Measurements from ENCODE around the gene QSOX1. TPM values are rescaled to one million over a fixed set of nuclear protein-coding genes. Genes with fewer than 3 reads are reported as not detected.
A peak's percentile ranks its signal among the peaks of the same experiment; 100 is the strongest.

The QSOX1 gene
- total RNA-seq, 1 experiment from 2014 or later, result 4.7 TPM

GRCh38 chr1:180160357-180160756 lies 5.7 kb downstream of the QSOX1 start:
- Histone ChIP-seq H4K20me1 (ENCODE audit: insufficient read depth, low read depth, low read length) (peaks cover 1% of the 10 kb centered on the region; the same call in 1 of the 2 replicates), H3K4me1 (ENCODE audit: low read length) (peaks cover 9% of the 10 kb centered on the region), H3K79me2 (ENCODE audit: low read length) (no peaks in the 10 kb centered on the region), H3K36me3 (ENCODE audit: insufficient read depth, low read length) (no peaks in the 10 kb centered on the region), H3K9me3 (ENCODE audit: low read length) (no peaks in the 10 kb centered on the region), H2AFZ (ENCODE audit: low read length) (no peak overlapping the region), H3K27ac (ENCODE audit: low read length) (no peak overlapping the region), H3K27me3 (ENCODE audit: low read length) (no peaks in the 10 kb centered on the region), H3K9ac (ENCODE audit: low read length) (no peak overlapping the region), H3K9me2 (replicated peaks; ENCODE audit: insufficient read depth, low read length) (no peaks in the 10 kb centered on the region), H3K4me2 (ENCODE audit: low read depth, low read length, poor library complexity, severe bottlenecking) (no peak overlapping the region), H3K4me3 (ENCODE audit: low read length) (no peak overlapping the region)
- no peak for DNase-seq

DNA sequence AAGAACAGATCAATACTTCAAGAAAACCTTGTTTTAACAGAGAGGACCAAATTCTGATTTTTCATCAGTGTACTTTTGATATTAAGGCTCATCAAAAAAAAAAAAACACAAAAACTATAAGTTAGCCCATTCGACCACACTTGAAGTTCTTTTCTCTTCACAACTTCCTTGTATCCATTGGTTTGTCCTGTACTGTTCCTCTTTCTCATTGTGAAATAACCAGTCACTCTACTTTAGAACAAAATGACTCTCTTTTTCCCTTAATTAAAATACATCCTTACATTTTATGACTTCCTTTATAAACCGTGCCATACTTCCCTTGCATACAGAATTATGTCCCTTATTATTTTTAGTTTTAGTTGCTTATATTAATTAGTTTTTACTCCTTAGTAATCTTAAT lies 8.4 kb downstream of the QSOX1 start:
- no peak overlapping the region for H3K9ac ChIP-seq (ENCODE audit: low read length)
- peaks cover 9% of the 10 kb centered on the region for H3K4me1 ChIP-seq (ENCODE audit: low read length)
- H3K9me3 ChIP-seq (ENCODE audit: low read length), result no peaks in the 10 kb centered on the region
- no peak overlapping the region for H2AFZ ChIP-seq (ENCODE audit: low read length)
- peaks cover 3% of the 10 kb centered on the region; the same call in 1 of the 2 replicates for H4K20me1 ChIP-seq (ENCODE audit: insufficient read depth, low read depth, low read length)
- H3K27me3 ChIP-seq (ENCODE audit: low read length), result no peaks in the 10 kb centered on the region
- H3K27ac ChIP-seq (ENCODE audit: low read length), result no peak overlapping the region
- no peak for DNase-seq
- H3K4me2 ChIP-seq (ENCODE audit: low read depth, low read length, poor library complexity, severe bottlenecking), result no peak overlapping the region
- H3K79me2 ChIP-seq (ENCODE audit: low read length), result no peaks in the 10 kb centered on the region
- no peaks in the 10 kb centered on the region for H3K9me2 ChIP-seq (replicated peaks; ENCODE audit: insufficient read depth, low read length)
- no peaks in the 10 kb centered on the region for H3K36me3 ChIP-seq (ENCODE audit: insufficient read depth, low read length)
- no peak overlapping the region for H3K4me3 ChIP-seq (ENCODE audit: low read length)

GRCh38 chr1:180165096-180165495 lies 10.4 kb downstream of the QSOX1 start:
- no peak overlapping the region for H3K27ac ChIP-seq (ENCODE audit: low read length)
- H3K9ac ChIP-seq (ENCODE audit: low read length), result no peak overlapping the region
- H3K9me2 ChIP-seq (replicated peaks; ENCODE audit: insufficient read depth, low read length), result no peaks in the 10 kb centered on the region
- no peaks in the 10 kb centered on the region for H3K79me2 ChIP-seq (ENCODE audit: low read length)
- peaks cover 9% of the 10 kb centered on the region for H3K4me1 ChIP-seq (ENCODE audit: low read length)
- no peak for DNase-seq
- H3K4me3 ChIP-seq (ENCODE audit: low read length), result no peak overlapping the region
- H3K27me3 ChIP-seq (ENCODE audit: low read length), result no peaks in the 10 kb centered on the region
- no peak overlapping the region for H2AFZ ChIP-seq (ENCODE audit: low read length)
- H3K9me3 ChIP-seq (ENCODE audit: low read length), result no peaks in the 10 kb centered on the region
- H3K4me2 ChIP-seq (ENCODE audit: low read depth, low read length, poor library complexity, severe bottlenecking), result no peak overlapping the region
- peaks cover 3% of the 10 kb centered on the region; the same call in 1 of the 2 replicates for H4K20me1 ChIP-seq (ENCODE audit: insufficient read depth, low read depth, low read length)
- no peaks in the 10 kb centered on the region for H3K36me3 ChIP-seq (ENCODE audit: insufficient read depth, low read length)

DNA sequence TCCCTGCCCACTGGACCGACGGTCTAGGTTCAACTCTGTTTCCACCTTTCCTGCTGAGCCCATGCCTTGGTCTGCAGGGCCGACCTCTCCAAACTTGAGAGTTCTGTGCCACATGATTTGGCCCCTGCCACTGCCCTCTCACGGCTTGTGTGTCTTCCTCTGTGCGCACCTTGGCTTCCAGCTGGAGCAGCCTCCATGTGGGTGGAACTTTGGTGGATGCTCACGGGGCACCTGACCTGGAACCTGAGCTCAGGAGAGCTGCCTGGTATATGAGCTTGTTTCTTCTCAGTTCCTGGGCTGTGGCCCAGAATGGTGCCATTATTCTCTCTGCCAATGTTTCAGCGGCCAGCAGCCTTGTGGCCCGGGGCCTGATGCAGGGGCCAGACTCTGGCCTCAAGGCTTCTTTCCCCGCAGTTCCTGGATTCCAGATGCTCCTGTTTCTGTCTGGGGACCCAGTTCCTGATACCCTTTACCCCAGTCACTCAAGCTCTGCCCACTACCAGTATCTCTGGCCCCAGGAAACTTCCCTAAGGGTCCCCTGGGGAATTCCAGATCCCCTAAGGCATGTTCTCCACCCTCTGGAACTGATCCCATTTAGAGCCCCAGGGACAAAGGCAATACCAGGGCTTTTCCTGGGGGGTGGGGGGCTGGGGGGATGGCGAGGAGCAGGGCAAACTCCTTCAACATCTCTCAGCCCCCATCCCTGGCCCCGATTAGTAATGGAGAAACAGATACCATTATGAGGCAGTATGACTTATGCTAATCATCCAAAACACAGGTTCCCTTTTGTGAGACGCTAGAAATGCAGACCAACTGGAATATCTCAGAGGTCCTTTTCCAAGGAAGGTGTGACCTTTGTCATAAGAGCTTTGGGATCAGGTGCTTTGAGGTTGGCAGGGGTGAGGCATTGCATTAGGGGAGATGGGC lies 11.1 kb downstream of the QSOX1 start:
- Histone ChIP-seq H3K9me3 (ENCODE audit: low read length) (no peaks in the 10 kb centered on the region), H3K4me3 (ENCODE audit: low read length) (no peak overlapping the region), H3K9ac (ENCODE audit: low read length) (no peak overlapping the region), H3K27me3 (ENCODE audit: low read length) (no peaks in the 10 kb centered on the region), H3K9me2 (replicated peaks; ENCODE audit: insufficient read depth, low read length) (no peaks in the 10 kb centered on the region), H3K79me2 (ENCODE audit: low read length) (no peaks in the 10 kb centered on the region), H3K4me2 (ENCODE audit: low read depth, low read length, poor library complexity, severe bottlenecking) (no peak overlapping the region), H3K4me1 (ENCODE audit: low read length) (peaks cover 9% of the 10 kb centered on the region), H2AFZ (ENCODE audit: low read length) (no peak overlapping the region), H4K20me1 (ENCODE audit: insufficient read depth, low read depth, low read length) (peaks cover 3% of the 10 kb centered on the region; the same call in 1 of the 2 replicates), H3K36me3 (ENCODE audit: insufficient read depth, low read length) (no peaks in the 10 kb centered on the region), H3K27ac (ENCODE audit: low read length) (no peak overlapping the region)
- DNase-seq, result no peak

- no peak overlapping the region for H3K9ac ChIP-seq (ENCODE audit: low read length)
Measured at GRCh38 chr1:180166436-180166800, 11.7 kb downstream of the QSOX1 start.

DNA sequence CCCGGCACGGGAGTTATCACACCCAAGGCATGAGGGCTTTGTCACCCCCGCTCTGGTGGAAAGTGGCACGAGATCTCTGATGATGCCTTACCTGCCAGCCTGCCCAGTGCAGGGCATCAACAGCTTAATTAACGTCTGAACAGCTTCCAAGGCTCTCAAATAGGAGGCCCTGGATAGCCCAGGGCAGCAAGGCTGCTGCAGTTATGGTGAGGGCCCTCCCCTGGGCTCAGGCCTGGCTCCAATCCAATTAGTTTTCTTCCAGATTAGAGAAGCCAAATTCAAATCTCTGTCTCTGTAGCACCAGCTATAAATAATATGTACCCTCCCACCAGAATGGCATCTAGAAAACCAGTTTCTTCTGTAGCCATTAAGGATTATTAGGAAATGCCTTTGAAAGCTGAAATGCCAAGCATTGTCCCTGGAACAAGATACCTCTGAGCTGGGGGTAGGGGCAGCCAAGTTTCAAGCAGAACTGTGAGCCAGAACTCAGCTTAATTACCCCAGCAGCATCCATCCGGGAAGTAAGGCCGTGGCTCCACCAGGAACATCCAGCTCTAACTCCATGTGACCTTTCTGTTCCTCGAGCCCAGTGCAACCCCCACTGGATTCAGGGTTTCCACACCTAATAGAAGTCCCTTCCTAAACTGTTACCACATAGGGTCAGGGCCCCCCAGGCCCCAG lies 12.5 kb downstream of the QSOX1 start:
- peak; percentile 52 for DNase-seq
- Histone ChIP-seq H3K79me2 (ENCODE audit: low read length) (no peaks in the 10 kb centered on the region), H3K9me3 (ENCODE audit: low read length) (no peaks in the 10 kb centered on the region), H3K9me2 (replicated peaks; ENCODE audit: insufficient read depth, low read length) (no peaks in the 10 kb centered on the region), H3K4me2 (ENCODE audit: low read depth, low read length, poor library complexity, severe bottlenecking) (no peak overlapping the region), H3K4me3 (ENCODE audit: low read length) (no peak overlapping the region), H4K20me1 (ENCODE audit: insufficient read depth, low read depth, low read length) (peaks cover 3% of the 10 kb centered on the region; the same call in 1 of the 2 replicates), H3K9ac (ENCODE audit: low read length) (no peak overlapping the region), H3K36me3 (ENCODE audit: insufficient read depth, low read length) (no peaks in the 10 kb centered on the region), H3K27me3 (ENCODE audit: low read length) (no peaks in the 10 kb centered on the region), H2AFZ (ENCODE audit: low read length) (no peak overlapping the region), H3K4me1 (ENCODE audit: low read length) (peaks cover 9% of the 10 kb centered on the region), H3K27ac (ENCODE audit: low read length) (no peak overlapping the region)

More at GRCh38 chr1:180166436-180166800, 11.7 kb downstream of the QSOX1 start:
- no peak overlapping the region for H3K27ac ChIP-seq (ENCODE audit: low read length)
- H3K9me2 ChIP-seq (replicated peaks; ENCODE audit: insufficient read depth, low read length), result no peaks in the 10 kb centered on the region
- H3K4me2 ChIP-seq (ENCODE audit: low read depth, low read length, poor library complexity, severe bottlenecking), result no peak overlapping the region
- H3K4me3 ChIP-seq (ENCODE audit: low read length), result no peak overlapping the region
- H3K79me2 ChIP-seq (ENCODE audit: low read length), result no peaks in the 10 kb centered on the region
- peaks cover 3% of the 10 kb centered on the region; the same call in 1 of the 2 replicates for H4K20me1 ChIP-seq (ENCODE audit: insufficient read depth, low read depth, low read length)
- no peaks in the 10 kb centered on the region for H3K36me3 ChIP-seq (ENCODE audit: insufficient read depth, low read length)
- no peak overlapping the region for H2AFZ ChIP-seq (ENCODE audit: low read length)
- DNase-seq, result no peak
- H3K4me1 ChIP-seq (ENCODE audit: low read length), result peaks cover 9% of the 10 kb centered on the region
- H3K27me3 ChIP-seq (ENCODE audit: low read length), result no peaks in the 10 kb centered on the region
- no peaks in the 10 kb centered on the region for H3K9me3 ChIP-seq (ENCODE audit: low read length)

DNA sequence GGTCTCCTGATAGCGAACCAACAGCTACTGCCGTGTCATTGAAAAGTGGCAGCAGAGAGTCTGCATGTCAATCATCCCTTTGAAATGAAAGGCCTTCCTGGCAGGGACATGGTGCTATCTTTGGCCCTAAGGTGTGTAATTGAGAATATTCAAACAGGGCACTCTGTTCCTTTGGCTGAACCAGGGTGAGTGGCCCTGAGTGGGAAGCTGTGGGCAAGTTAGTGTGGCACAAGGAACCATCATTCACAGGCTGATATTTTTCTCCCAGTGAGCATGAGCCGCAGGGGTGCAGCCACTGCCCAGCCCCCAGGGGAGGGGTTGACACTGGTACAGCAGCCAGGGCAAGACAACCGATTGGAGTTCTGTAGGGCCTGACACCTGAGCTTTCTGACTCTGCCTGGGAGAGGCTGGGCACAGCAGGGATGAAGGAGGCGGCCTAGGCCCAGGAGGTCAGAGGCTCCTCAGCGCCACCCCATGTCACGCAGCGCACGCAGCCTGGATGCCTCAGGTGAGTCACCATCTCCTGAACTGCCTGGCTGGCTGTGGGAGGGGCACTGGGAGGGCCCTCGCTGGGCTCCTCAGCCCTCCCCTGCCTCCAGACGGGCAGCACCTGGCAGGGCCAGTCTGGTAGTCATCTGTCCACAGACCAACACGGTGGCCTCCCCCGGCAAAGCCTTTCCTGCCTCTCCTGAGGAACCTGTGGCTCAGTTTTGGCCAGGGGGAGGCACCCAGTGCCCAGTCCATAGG lies 13.2 kb downstream of the QSOX1 start:
- Histone ChIP-seq H2AFZ (ENCODE audit: low read length) (no peak overlapping the region), H3K4me2 (ENCODE audit: low read depth, low read length, poor library complexity, severe bottlenecking) (no peak overlapping the region)

More for the DNA sequence above, 13.2 kb downstream of the QSOX1 start:
- DNase-seq, result no peak
- Histone ChIP-seq H3K4me3 (ENCODE audit: low read length) (no peak overlapping the region), H3K27ac (ENCODE audit: low read length) (no peak overlapping the region), H3K9me2 (replicated peaks; ENCODE audit: insufficient read depth, low read length) (no peaks in the 10 kb centered on the region), H3K79me2 (ENCODE audit: low read length) (no peaks in the 10 kb centered on the region), H3K9ac (ENCODE audit: low read length) (no peak overlapping the region), H3K4me1 (ENCODE audit: low read length) (peaks cover 9% of the 10 kb centered on the region), H3K27me3 (ENCODE audit: low read length) (no peaks in the 10 kb centered on the region), H3K36me3 (ENCODE audit: insufficient read depth, low read length) (no peaks in the 10 kb centered on the region), H4K20me1 (ENCODE audit: insufficient read depth, low read depth, low read length) (peaks cover 3% of the 10 kb centered on the region; the same call in 1 of the 2 replicates), H3K9me3 (ENCODE audit: low read length) (no peaks in the 10 kb centered on the region)

Data from Karpas-422 (cell line).